ENCODE results near the gene COL12A1. TPM values are rescaled to one million over a fixed set of nuclear protein-coding genes. Genes with fewer than 3 reads are reported as not detected.

COL12A1 gene
- total RNA-seq, 1 donor: 1,591 TPM

GRCh38 chr6:75244063-75244584, 38.3 kb upstream of the COL12A1 start:
- Histone ChIP-seq H3K27ac (ENCODE audit: low read depth, low read length) (peak overlapping the region; percentile 99), H2AFZ (ENCODE audit: low read length) (peak overlapping the region; percentile 98), H3K4me2 (ENCODE audit: insufficient read depth, low read length) (peak overlapping the region; percentile 82), H3K9me3 (ENCODE audit: low read depth, low read length) (no peaks in the 10 kb centered on the region), H4K20me1 (ENCODE audit: insufficient read depth, low read length) (peaks cover 14% of the 10 kb centered on the region), H3K4me1 (ENCODE audit: insufficient read depth, low read length) (peaks cover 15% of the 10 kb centered on the region), H3K27me3 (ENCODE audit: insufficient read depth, low read length) (no peaks in the 10 kb centered on the region), H3K79me2 (ENCODE audit: insufficient read depth, low read length) (peaks cover 36% of the 10 kb centered on the region), H3K4me3 (ENCODE audit: insufficient read depth, low read length) (peak overlapping the region; percentile 99), H3K36me3 (ENCODE audit: insufficient read depth, low read length) (peaks cover 17% of the 10 kb centered on the region)
- peak; percentile 17 for DNase-seq (ENCODE audit: insufficient read length, low spot score, missing footprints)
- no peak for TF ChIP-seq CTCF (IDR thresholded peaks at IDR 0.05; ENCODE audit: extremely low read depth, low read depth, low read length)

- Histone ChIP-seq H3K27ac (ENCODE audit: low read depth, low read length) (peak within 1 kb of the TSS; percentile 99), H3K4me1 (ENCODE audit: insufficient read depth, low read length) (peaks cover 15% of the 10 kb centered on the region), H3K4me3 (ENCODE audit: insufficient read depth, low read length) (peak within 1 kb of the TSS; percentile 99), H3K27me3 (ENCODE audit: insufficient read depth, low read length) (no peaks in the 10 kb centered on the region), H3K4me2 (ENCODE audit: insufficient read depth, low read length) (peak within 1 kb of the TSS; percentile 82), H3K9me3 (ENCODE audit: low read depth, low read length) (no peaks in the 10 kb centered on the region), H3K79me2 (ENCODE audit: insufficient read depth, low read length) (peaks cover 38% of the 10 kb centered on the region), H3K36me3 (ENCODE audit: insufficient read depth, low read length) (peaks cover 22% of the 10 kb centered on the region), H4K20me1 (ENCODE audit: insufficient read depth, low read length) (peaks cover 14% of the 10 kb centered on the region), H2AFZ (ENCODE audit: low read length) (peak within 1 kb of the TSS; percentile 98)
- DNase-seq (ENCODE audit: insufficient read length, low spot score, missing footprints): peak; percentile 85
- TF ChIP-seq CTCF (IDR thresholded peaks at IDR 0.05; ENCODE audit: extremely low read depth, low read depth, low read length): no peak
These were observed 37.6 kb upstream of the COL12A1 start, which contains the start of gene COX7A2 for GRCh38 chr6:75243333-75244062. TSS of gene COX7A2 (minus strand) at chr6:75243801. CDS start at chr6:75243734, 67 bp downstream.

GRCh38 chr6:75236630-75237029, 30.8 kb upstream of the COL12A1 start:
- Histone ChIP-seq H3K79me2 (ENCODE audit: insufficient read depth, low read length) (peaks cover 18% of the 10 kb centered on the region), H3K9me3 (ENCODE audit: low read depth, low read length) (no peaks in the 10 kb centered on the region), H3K4me3 (ENCODE audit: insufficient read depth, low read length) (no peak overlapping the region), H3K27ac (ENCODE audit: low read depth, low read length) (no peak overlapping the region), H3K4me2 (ENCODE audit: insufficient read depth, low read length) (no peak overlapping the region), H3K27me3 (ENCODE audit: insufficient read depth, low read length) (no peaks in the 10 kb centered on the region), H3K4me1 (ENCODE audit: insufficient read depth, low read length) (peaks cover 4% of the 10 kb centered on the region), H3K36me3 (ENCODE audit: insufficient read depth, low read length) (peaks cover 43% of the 10 kb centered on the region), H4K20me1 (ENCODE audit: insufficient read depth, low read length) (peaks cover 9% of the 10 kb centered on the region), H2AFZ (ENCODE audit: low read length) (no peak overlapping the region)
- DNase-seq (ENCODE audit: insufficient read length, low spot score, missing footprints): no peak
- no peak for TF ChIP-seq CTCF (IDR thresholded peaks at IDR 0.05; ENCODE audit: extremely low read depth, low read depth, low read length)

- Histone ChIP-seq H3K4me2 (ENCODE audit: insufficient read depth, low read length) (no peak overlapping the region), H3K36me3 (ENCODE audit: insufficient read depth, low read length) (peaks cover 35% of the 10 kb centered on the region), H3K9me3 (ENCODE audit: low read depth, low read length) (no peaks in the 10 kb centered on the region)
These were observed 29.4 kb upstream of the COL12A1 start for GRCh38 chr6:75235271-75235670.

More at GRCh38 chr6:75235271-75235670, 29.4 kb upstream of the COL12A1 start:
- Histone ChIP-seq H3K4me1 (ENCODE audit: insufficient read depth, low read length) (no peaks in the 10 kb centered on the region), H4K20me1 (ENCODE audit: insufficient read depth, low read length) (peaks cover 3% of the 10 kb centered on the region), H3K27me3 (ENCODE audit: insufficient read depth, low read length) (no peaks in the 10 kb centered on the region), H2AFZ (ENCODE audit: low read length) (no peak overlapping the region), H3K79me2 (ENCODE audit: insufficient read depth, low read length) (peaks cover 7% of the 10 kb centered on the region), H3K4me3 (ENCODE audit: insufficient read depth, low read length) (no peak overlapping the region), H3K27ac (ENCODE audit: low read depth, low read length) (no peak overlapping the region)
- no peak for TF ChIP-seq CTCF (IDR thresholded peaks at IDR 0.05; ENCODE audit: extremely low read depth, low read depth, low read length)
- no peak for DNase-seq (ENCODE audit: insufficient read length, low spot score, missing footprints)
